NCI-H187 (cell line): ENCODE data around the gene MAST4.
"Not testable (repeated sequence)": the region's sequence is repeated elsewhere in the genome, so short reads cannot be mapped to it uniquely, and the experiment has no call there.

Experiments
- DNase-seq, 2 experiments: peaks; one replicate each; lab custom pipeline; 2025; lab: John Stamatoyannopoulos, UW

MAST4 gene

DNA sequence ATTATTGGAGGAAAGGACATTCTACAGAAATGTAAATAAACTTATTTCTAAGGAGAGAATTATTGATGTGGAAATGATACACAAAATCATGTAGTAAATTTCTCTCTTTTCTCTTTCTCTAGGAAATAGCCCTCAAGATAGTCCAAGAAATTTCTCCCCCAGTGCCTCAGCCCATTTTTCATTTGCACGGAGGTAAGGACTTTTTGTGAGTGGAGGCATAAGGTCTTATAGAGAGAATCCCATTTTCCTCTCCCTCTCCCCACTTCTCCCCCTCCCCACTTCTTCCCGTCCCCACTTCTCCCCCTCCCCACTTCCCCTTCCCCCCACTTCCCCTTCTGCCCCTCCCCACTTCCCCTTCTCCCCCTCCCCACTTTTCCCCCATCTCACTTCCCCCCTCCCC is 493.8 kb downstream of the MAST4 start:
- no peak for DNase-seq

DNA sequence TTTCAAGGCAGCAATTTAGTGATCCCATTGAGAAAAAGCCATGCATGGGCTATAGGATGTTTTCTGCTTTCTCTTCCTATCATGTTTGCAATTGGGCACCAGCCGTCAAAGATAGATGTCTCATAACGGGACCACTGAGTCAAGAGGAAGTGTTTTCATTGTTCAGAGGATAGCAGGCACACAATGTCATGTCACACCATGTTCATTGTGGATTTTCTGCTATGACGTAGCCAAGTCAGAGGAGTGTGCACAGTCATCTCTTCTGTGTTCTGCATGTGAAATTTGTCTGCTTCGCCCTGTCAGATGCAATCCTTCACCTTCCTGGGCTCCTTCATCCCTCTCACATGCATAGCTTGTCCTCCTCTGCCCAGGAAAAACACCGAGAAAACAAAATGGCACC is 494.4 kb downstream of the MAST4 start:
- DNase-seq = no peak

DNA sequence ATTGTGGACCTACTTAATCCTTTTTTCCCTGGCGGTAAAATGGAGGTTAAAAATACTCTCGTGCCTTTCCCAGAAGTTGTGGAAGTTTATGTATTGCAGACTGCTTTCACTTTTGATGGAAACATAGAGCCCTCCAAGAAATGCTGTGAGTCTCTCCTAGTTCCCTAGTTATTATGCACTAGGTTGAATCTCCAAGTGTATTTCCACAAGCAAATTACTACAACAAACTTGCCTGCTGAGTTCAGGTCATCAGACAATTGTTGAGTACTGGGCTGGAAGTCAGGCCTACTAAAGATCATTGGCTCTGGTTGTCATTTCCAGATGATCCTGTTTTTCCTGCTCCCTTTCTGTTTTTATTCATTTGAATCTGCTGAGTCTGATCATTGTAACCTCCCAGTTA is 496.3 kb downstream of the MAST4 start:
- DNase-seq = no peak

DNA sequence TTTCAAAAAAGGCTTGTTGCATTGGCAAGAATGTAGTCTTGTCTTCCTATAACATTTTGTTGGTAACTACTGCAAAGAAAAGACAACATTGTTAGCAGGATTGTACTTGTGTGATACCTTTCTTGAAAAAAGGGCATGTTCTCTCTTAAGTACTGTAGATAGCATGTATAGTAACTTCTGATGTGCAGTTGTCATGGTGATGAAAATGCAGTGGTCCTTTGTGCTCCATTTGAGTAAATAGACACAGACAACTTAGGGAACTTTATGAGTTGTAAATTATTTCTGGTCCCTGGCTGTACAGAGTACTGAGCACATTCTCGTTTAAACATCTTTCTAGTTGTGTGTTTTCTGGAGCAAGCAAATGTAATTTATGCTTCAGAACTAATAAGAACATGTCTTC is 497.1 kb downstream of the MAST4 start:
- DNase-seq = no peak

DNA sequence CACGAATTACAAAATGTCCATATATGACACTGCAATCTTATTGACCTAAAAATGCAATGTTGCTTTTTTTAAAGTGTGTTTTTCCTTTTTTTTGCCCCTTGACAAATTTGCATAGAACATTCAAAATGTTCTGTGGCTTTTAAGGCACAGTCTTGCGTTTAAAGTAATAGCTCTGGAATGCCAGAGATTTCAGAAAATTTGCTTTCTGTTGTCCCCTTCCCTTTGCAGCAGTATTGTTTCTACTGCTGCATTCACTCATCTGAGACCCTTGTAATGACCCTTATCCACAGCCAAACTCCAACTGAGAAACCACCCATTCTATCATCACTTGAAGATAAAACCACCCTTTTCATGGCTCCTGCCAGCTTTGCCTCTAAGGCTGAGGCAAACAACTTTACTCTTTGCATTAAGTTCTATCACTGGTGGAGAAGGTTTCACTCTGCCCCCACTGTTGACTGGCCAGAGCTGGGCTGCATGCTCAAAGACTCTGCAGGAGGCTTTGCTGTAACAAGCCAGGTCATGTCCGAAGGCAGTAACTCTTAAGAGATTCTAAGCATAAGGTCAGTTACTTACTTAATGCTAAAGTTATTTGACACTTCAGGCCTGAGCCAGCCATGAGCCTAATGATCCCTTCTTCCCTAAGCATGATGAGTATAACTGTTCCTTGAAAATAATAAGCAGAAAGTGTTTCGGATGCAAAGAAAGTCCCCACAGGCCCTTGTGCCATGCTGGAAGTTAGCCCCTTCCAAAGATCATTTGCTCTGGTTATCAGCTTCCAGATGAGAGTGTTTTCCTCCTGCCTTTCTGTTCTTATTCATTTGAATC is 498.5 kb downstream of the MAST4 start:
- no peak for DNase-seq

DNA sequence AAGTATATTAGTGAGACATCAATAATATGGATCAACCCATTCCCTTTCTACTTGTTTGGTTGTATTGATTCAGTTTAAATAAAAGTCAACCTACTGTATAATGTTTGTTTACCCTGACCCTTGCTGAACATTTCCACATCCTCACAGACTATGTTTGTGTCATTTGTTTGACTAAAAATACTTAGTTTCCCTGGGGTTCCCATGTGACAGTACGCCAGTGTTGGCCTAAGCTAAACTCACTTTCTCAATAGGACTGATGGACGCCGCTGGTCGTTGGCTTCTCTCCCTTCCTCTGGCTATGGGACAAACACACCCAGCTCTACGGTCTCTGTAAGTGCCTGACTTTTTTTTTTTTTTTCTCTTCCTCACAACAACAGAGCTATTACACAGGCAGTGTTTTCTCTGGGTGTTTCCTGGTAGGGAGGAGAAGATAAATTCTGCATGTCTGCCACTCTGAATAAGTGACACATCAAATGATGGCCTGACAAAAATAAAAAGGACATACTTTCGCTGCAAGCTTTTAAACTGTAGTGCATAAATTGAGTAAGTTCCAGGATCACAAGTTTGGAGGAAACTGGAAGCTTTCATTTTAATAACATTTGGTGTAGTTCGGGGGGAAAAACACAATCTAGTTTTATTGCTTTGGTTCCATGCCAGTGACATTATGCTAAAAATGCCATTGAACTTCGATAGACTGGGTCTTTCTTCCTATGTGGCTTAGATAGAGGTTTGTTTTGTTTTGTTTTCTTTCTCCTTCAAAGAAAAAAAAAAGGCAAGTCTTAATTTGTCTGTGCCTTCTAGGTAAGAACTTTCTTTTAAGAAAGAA is 499.4 kb downstream of the MAST4 start:
- DNase-seq = no peak

DNA sequence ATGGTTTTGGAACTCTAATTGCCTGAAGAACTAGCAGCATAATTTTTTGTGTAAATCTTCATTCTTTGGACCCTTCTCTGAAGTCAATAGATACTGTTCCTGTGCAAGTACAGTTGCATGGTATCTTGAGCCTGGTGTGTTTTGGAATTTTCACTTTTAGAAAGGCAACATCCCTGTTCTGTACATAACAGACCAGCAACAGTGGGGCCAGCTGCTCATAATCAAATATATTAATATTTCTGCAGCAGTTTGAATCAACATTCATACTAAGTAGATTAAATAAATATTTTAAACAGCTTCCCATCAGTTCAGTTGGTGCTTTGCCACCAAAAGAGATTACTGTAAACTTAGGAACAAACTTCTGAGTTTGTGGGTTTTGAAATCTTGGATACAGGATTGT is 502.5 kb downstream of the MAST4 start:
- no peak for DNase-seq

DNA sequence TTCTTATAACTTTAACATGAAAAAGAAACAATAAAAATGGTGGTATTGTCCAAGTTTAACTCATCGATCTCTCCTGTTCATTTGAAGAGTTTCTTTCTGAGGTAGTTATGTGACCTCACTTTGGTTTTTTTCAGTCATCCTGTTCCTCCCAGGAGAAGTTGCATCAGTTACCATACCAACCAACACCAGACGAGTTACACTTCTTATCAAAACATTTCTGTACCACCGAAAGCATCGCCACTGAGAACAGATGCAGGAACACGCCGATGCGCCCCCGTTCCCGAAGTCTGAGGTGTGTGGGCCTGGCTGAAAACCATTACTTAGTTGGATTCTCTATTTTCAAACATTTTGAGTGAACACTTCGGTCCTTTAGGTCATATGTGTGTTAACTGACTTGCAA is 504.1 kb downstream of the MAST4 start:
- DNase-seq = no peak

DNA sequence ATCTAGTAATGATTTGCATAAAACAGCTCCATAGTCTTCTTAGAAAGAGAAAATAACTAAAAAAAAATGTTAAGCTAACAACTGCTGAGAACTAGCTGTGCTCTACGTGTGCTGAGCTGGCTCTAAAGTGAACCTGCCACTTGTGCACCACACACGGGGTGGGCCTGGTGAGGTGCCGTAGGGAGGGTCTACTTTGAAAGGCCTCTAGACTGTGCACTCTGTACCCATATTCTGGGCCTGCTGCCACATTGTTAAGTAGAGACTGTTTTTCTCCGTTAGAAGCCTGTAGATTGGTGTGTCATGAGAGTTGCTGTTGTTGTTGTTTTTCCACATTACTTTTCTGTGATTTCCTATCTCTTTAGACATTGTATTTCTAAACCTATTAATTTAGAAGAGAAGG is 506.5 kb downstream of the MAST4 start:
- no peak for DNase-seq

DNA sequence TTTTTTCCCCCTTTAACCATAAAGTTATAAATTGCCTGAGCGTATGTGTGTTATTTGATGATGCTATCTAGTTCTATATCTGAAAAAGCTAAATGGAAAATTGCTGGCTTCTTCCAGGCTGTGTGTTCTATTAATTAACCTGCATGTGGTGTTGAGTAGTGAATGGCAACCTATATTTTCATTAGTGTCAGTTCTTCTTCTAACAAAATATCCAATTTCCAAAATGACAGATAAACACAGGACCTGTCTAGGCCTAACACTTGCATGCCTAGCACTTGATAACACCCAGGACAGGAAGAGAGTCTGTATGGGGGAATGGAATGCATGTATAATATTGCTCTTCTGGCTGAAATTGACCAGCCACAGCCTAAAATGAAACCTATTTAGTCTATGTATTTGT is 508.7 kb downstream of the MAST4 start:
- DNase-seq = no peak

DNA sequence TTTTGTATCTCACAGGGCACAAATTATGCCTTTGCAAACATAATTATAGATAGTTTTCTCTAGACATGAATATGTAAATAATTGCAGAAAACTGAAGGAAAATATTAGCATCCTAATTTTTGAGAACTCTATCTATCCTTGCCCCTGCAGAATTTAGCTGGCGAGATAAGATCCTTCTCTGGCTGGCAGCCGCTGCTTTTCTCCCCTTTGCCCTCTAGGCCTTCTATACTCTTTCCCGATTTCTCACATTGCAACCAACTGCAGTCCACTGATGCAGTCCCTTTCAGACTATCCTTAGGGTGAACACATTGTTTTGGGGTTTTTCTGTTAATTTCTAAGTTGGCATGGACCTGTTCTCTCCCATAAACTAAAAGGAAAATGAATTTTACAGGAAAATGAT is 509.1 kb downstream of the MAST4 start:
- no peak for DNase-seq

DNA sequence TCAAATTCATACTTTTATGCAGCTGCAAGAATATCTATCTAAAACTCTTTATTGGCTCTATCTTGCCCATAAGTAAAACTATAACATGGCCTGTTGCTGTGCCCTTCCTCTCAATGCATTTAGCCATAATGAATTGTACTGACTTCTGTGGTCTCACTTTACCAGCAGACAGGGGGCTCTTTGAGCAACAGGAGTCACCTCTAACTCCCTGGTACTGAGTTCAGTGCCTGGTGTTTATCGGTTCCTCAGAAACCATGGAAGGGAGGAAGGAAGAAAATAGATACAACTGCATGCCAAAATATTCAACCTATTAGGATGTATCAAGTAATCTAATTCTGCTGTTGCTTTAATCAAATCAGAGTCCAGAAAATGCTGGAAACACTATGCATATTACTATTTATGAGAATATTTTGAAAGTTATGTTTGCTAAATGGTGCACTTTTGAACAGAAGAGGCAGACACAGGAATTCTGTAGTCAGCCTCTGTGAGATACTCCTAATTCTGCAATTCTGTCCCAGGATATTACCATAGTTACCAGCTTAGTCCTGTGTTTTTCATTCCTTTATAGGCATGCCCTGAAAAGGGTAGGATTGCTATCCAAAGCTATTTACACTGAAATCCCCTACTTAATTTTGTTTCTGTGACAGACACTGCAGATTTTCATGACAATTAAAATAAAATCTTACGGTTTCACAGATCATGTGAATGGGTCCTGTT is 510.6 kb downstream of the MAST4 start:
- no peak for DNase-seq

DNA sequence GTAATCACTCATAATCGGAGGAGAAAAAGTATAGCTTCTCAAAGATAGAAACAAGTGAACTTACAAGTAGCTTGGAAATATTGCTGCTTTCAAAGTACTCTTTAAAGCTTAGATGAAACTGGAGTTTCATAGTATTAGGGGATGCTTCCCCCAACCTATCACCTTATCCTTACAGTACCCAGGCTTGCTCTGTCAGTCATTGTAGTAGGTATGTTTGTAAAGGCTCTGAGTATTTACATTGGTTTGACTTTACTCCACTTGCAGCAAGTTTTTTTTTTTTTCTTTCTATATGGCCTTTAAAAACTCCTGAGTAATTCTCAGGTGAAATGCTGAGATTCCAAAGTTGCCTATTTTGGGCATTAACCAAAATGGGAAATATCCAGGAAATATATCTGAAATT is 515.6 kb downstream of the MAST4 start:
- no peak for DNase-seq

DNA sequence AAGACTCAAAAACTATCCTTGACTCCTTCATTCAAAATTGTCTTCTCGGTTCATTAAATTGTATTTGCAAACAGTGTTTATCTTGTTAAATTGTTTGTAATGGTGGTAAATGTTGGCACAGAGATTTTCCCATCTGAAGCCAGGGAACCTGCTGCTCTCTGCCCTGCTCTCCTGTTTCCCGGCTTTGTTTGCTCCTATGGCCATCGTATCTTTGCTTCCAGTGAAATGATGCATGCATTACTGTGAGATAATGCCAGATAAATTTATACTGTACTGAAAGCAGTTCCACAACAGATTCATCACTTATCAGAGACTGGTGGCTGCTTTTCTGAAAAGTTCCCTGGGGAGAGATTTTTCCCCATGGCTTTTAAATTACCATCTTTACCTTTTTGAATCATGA is 519.1 kb downstream of the MAST4 start:
- peak in 1 of 2 experiments; percentile 22 for DNase-seq

DNA sequence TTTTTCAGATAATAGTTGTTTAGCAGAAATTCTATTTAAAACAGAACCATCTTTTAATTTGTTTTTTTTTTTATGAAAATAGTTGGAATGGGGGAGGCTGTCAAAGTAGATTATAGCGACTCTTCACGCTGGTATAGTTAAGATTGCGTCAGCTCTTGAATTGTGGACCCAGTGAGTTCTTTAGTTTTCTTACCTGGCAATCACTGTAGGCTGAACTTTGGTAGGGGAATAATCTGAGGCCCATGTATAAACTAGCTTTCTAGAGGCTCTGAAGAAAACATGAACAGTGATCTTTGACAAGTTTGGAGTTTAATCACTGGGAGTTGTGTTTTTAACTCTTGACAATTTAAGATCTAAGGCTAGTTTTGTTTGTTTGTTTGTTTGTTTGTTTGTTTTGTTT is 519.6 kb downstream of the MAST4 start:
- DNase-seq = no peak

DNA sequence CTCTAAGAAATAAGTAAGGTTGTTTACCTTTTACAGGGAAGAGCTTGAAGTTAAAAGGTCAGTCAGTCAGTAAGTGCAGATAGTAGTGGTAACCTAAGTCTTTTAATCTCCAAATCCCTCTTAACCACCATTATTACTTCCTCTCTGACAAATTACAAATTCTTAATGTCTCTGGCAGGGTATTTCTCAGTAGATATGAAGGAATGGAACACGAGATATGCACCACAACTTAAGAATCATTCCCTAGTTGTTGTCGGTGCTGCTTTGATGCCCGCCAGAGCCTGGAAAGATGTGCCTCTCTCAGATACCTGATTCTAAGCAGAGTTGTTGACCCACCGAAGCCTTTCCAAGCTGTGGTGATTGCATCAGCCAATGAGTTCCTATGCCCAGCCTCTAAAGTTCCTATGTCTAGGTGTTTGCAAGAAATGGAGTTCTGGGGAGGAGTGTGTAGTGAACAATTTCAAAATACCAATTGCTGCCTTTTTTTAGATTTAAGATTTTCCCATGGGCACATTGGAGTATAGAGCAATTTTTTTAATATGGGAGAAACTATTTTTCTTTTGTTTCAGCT is 521.9 kb downstream of the MAST4 start:
- DNase-seq = no peak

DNA sequence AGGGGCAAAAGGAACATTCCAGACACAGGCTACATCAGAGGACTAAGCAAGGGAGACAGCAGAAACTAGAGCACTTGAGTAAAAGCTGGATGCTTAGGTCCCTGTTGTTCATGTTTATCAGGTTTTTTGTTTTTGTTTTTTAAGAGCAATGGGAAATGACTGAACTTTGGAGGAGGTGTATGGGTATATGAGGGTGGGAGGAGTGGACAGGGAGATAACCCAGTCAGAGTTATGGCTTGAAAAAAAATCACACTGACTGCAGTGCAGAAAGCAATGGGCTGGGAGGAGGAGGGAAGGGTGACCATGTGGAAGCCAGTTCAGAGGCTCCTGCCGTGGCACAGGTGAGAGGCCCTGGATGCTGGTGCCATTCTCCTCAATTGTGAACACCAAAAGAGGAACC is 522.8 kb downstream of the MAST4 start:
- DNase-seq = no peak

DNA sequence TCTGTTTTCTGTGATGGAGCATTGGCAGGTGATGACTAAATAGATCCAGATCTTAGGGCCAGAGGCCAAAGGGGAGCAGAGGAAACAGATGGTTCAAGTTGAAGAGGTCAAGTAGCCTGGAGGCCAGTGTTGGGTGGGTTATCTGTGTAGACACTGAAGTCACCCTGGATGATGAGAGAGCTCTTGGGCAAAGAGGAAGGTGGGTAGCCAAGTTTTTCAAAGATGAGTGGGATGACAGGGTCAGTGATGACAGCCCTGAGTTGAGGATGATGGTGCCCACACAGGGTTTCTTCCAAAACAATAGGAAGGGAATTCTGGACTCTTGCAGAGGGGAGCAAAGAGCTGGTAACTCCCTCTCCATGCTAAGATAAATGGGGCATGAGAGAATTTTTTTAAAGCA is 523.8 kb downstream of the MAST4 start:
- no peak for DNase-seq

DNA sequence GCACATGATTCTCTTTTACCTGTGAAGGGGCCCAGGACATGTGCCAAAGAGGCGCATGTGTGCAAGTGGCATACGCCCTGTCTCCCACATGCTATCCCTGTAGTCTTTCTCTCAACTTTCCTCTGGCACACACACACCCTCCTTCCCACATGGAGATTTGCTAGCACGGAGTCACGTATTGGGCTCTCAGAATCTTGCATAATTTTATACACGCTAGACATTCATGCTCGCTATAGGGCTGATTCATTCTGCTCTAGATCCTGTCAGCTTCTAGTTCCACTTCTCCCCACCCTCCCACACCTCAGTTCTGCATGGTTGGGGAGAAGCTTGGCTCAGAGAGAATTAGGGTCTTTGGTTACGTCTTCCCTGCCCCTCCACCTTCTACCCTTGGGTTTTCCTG is 527.6 kb downstream of the MAST4 start:
- DNase-seq = no peak

DNA sequence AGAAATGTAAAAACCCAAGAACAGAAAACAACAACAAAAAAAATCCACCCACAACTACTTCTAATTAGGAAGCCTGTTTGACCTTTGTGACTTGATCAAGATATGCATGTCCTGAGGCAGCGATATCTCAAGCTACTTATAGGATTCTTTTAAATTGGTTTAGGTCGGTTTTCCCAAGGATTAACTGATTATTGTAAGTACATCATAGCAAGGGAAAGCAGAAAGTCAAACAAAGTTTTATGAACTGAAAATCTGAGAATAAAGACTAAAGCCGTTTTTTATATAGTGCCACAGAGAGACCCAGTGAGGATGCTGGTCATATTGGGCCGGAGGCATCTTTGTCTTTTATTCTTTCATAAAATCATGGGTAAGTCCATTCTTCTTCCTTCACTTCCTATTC is 528.4 kb downstream of the MAST4 start:
- DNase-seq = no peak

DNA sequence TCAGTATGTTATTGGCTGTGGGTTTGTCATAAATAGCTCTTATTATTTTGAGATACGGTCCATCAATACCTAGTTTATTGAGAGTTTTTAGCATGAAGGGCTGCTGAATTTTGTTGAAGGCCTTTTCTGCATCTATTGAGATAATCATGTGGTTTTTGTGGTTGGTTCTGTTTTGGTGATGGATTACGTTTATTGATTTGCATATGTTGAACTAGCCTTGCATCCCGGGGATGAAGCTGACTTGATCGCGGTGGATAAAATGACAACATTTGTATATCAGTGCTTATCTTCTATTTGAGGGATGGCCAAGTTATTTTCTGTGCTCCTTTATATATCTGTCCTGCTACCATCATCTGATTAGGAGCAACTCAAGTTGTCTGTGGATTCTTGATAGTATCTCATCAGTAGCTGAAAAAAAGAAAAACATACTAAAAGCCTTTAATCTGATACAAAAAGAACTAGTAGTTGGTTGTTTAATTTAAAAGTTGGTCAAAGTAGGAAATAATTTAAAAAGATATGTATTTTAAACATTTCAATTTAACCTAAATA is 531.2 kb downstream of the MAST4 start:
- not testable (repeated sequence) for DNase-seq

DNA sequence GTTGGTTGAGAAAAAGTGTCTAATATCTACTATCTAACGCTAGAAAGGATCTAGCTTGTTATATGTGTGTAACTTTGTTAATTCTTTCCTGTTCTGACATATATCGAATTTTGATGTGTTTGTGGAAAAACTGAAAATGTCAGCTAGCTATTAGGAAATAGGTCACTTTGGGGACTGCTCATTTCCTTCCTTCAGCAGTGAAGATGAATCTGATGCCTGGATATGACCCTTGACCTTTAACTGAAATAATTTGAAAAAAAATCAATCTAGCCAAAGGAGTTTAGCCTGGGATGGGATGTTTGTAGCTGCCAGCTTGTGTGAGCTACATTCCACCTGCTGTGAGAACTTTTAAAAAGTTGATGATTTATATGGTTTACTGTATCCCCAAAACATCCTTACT is 533.6 kb downstream of the MAST4 start:
- DNase-seq = no peak
